K562 treated with DMSO at 1 percent for 48 hours (cell line): ENCODE data around the gene EIF4EBP2. TPM values are rescaled to one million over a fixed set of nuclear protein-coding genes. Genes with fewer than 3 reads are reported as not detected.

ENCODE experiments used
- total RNA-seq: library from RNA; unstranded; fragments of 300-600 nt; gene quantifications from 2 replicates; pipeline ENCODE4 v1.2.3, GENCODE V29; 2022; ENCODE audit warnings: low replicate concordance; ENCODE audit errors: extremely low read depth

The EIF4EBP2 gene
- 63.7 TPM in 1 of 2 replicates, not detected in the other for total RNA-seq

GRCh38 chr10:70404036-70404786 lies at the start of gene EIF4EBP2:
EIF4EBP2 (plus strand) TSS chr10:70404145; CDS start chr10:70404402, 257 bp downstream.

GRCh38 chr10:70441161-70441894 lies 37.4 kb downstream of the EIF4EBP2 start, which contains the start of gene NODAL:
NODAL (minus strand) TSS chr10:70441681; CDS start chr10:70441667, 14 bp downstream.

Other genes starting within 250 kb of the EIF4EBP2 start
- not detected in 2 replicates for gene SAR1A, start 233.6 kb upstream of the EIF4EBP2 start, total RNA-seq
- not detected in 2 replicates for gene PPA1, start 170.7 kb upstream of the EIF4EBP2 start, total RNA-seq
- not detected in 2 replicates for gene NPFFR1, start 120.1 kb upstream of the EIF4EBP2 start, total RNA-seq
- gene LRRC20, start 21.5 kb upstream of the EIF4EBP2 start, total RNA-seq: not detected in 2 replicates
- gene NODAL, start 37.5 kb downstream of the EIF4EBP2 start, total RNA-seq: not detected in 2 replicates
- not detected in 2 replicates for gene PALD1, start 74.6 kb downstream of the EIF4EBP2 start, total RNA-seq
- not detected in 2 replicates for gene PRF1, start 198.6 kb downstream of the EIF4EBP2 start, total RNA-seq